ENCODE results near the gene CD96.

The CD96 gene

DNA sequence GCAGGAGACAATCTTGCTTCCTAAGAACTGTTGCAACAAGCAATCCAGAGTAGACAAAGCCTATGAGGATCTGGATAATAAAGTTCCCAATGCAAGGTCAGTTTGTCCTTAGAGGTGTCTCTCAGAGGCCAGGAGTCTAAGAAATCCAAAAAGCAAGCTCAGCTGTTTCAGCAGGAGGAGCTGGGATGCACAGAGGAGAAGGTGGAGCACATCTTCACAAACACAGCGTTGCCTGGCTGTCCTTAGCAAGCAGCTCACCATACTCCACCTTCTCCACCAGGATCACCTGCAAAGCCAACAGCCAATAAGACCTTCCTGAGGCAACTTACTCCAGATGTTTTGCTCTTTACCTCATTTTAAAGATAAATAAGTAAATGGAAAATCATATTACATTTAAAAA, 52.8 kb downstream of the CD96 start:
- no peak for DNase-seq (ENCODE audit: low read depth)

DNA sequence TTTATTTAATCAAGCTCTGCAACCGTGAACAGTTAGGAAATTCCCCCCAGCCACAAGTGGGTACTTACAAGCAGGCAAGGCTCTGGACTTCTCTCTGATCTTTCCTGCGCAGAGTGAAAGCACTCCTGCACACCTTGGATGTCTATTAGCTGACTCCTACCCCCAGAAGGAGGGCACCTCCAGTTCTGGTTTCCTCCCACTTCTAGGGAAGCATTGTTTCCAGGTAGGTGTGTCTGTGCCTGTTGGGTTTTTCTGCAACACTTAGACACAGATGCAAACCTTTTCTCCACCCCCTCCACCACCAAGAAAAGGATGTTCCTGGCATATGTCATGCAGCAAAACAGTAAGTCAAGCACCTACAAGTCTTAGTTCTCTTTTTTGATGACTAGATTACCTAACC, 53.2 kb downstream of the CD96 start, which contains the start of gene ZBED2:
TSS of gene ZBED2 (minus strand) at position 115 of the 400 bp plus-strand sequence. CDS start 1,145 bp downstream, outside the sequence.
- DNase-seq (ENCODE audit: low read depth), result no peak

DNA sequence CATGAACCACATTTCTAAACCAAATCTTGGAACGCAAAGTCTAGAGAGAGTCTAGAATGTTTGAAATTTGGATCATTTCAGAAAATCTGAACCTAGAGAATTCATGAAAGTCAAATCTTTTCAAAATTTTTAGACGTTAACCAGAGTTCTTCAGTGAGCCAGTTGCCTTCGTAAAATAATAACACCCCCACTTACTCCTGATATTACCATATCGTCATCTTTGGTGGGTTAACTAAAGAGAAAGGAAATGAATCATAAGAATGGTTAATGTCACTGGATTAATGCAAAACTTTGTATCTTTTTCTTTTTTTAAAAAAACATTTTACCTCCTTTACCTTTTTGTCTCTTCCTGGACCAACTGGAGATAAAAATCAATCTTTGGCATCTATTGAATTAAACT, 54.3 kb downstream of the CD96 start:
- DNase-seq (ENCODE audit: low read depth), result no peak

DNA sequence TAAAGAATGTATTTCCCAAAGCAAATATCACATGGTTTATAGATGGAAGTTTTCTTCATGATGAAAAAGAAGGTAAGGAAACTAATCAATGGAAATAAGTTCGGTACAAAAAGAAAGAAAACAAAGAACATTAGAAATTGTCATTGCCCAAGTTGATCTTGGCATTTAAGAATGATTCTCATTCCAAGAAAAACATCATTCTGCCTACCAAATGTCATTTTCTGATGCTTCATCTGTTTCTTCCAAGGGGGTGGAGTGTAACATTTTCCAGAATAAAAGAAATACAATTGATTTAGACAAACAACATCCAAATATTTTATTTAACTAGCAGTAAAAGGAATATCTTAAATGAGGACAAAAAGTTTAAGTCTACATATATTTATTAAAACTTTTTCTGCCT, 56.1 kb downstream of the CD96 start:
- DNase-seq (ENCODE audit: low read depth), result no peak

DNA sequence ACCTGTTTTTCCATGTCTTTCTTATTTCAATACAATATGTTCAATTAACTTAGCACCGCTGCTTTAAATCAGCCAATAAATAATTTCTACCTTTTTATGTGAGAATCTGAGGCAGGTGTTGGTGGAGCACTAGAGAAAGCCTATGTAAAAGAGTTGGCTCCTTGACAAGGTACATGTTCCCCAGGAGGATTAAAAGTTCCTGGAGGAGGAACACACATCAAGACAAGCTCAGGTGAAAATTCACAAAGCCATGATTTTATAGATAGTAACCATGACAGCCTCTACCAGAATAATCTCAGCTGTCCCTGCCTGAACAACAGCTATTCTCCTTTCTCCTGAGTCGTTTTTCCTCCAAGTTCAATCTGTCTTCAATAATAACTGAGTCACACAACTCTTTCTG, 56.6 kb downstream of the CD96 start:
- no peak for DNase-seq (ENCODE audit: low read depth)

DNA sequence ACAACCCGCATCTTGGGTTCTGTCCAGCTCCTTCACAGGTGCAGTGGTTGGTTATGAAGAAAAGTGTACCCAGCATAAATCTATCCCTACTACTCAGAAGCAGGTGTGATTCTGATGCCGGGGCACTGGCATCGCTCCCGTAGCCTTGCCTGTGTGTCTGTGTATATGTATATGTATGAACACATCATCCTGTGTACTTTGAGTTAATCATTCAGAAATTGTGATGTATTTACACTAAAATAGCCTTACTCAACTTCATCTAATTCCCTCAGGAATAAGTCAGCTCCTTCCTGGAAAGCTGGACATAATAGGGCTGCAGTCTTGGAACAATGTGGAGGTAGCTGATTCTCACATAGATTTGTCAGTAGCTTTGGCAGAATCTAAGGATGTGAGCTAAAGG, 59.8 kb downstream of the CD96 start:
- DNase-seq (ENCODE audit: low read depth), result no peak

DNA sequence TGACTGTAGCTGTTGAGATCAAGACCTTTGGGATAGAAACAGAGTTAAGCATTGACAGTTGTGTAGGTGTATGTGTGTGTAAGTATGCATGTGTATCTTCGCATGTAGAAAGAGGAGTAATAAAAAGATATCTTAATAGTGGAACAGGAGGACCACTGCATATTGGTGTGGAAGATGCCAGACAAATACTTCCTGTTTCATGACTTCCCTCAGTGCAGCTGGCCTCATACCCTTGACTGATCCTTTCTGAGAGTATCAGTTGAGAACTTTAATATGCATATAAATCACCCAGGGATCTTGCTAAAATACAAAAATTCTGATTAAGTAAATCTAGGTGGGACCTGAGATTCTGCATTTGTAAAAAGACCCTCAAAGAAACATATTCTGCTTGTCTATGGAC, 61.7 kb downstream of the CD96 start:
- no peak for DNase-seq (ENCODE audit: low read depth)

DNA sequence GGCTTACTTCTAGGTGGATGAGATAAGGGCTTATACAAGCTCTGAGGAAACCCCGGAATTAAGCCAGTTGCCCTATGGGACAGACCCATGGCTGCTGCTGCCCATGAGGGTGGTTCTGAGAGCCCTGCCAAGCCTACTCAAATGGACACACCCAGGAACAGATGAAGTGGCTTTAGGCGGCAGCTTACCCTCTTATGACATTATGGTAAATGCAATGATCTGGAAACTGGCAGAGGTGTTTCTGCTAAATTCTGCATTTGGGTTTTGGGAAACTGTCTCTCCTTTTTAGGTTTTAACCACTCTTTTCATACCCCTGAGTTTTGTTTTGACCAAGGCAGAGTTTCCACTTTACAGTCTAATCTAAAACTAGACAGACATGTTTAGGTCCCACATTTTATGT, 62.1 kb downstream of the CD96 start:
- no peak for DNase-seq (ENCODE audit: low read depth)

DNA sequence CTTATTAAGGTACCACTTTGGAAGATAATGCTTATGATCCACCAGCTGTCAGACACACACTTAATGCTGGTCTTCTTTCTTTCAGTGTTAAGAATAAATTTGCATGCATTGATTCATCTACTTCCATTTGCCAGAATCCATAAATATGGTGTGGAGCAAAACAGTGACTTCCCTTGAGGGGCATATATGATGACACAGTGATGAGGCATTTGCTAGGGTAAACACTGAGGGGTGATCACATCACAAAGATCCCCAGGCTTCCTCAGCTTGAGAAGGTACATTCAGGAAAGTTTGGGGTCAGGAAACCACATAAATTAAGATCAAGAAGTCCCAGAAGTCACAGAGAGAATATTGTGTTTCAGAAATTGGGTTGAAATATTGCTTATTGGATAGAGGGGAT, 63.0 kb downstream of the CD96 start:
- no peak for DNase-seq (ENCODE audit: low read depth)

DNA sequence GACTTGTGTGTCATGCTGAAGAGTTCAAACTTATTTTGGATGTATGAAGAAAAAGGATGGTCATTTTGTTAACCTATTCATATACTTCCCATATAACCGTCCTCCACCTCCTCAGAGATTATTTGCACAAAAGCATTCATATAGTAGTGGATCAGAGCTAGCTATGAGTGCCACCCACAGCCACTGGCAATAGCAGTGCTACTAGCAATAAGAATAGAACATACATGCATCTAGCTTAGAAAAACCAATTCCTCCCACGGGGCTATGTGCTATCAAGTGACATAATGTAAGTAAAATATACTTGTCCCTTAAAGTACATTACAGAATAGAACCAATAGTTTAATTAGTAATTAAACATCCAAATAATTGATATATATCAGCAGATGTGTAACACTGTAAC, 63.5 kb downstream of the CD96 start:
- no peak for DNase-seq (ENCODE audit: low read depth)

DNA sequence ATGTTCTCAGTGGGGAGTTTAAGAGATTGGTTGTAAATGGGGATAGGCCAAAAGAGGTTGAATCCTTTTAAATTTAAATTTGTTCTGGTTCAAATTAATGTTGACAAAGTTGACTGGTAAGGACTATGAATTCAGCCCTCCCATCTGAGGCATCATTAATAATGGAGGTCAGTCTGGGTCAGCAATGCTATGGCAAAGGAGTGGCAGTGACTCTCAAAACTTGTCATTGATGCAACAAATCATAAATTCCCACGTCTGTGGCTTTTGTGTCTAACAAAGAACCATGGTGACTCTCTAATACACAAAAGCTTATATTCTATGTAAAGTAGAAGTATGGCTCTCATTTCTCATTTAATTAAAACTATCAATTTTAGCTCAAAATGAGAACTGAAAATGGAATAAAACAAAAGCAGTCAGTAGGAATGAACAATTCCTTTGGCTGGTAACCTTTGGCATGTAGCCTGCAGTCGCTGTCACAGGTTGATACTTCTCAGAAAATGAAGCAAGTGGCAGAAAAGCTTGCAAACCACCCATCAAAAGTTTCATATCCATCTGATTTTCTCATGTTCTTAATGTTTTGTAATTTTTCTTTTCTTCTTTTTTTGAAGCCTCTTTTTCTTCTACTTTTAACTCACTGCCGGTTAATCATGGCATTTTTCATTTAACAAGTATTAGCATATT, 65.4 kb downstream of the CD96 start:
- no peak for DNase-seq (ENCODE audit: low read depth)

DNA sequence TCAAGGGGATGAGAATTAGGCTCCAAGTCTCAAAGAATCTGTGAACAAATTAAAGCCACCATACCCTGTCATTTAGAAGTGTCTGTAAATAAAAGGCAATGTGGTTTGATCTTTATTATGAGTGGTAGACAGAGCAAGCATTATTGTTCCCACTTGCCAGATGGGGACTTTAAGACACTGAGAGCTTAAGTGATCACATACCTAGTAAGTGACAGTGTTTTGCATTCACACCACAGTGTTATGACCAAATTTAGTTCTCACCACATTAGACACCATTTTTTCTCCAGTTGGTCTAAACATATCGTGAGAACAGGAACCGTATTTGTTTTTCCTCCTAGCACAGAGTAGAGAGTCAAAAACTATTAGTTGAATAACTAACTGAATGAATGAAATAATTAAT, 66.4 kb downstream of the CD96 start:
- DNase-seq (ENCODE audit: low read depth), result no peak

DNA sequence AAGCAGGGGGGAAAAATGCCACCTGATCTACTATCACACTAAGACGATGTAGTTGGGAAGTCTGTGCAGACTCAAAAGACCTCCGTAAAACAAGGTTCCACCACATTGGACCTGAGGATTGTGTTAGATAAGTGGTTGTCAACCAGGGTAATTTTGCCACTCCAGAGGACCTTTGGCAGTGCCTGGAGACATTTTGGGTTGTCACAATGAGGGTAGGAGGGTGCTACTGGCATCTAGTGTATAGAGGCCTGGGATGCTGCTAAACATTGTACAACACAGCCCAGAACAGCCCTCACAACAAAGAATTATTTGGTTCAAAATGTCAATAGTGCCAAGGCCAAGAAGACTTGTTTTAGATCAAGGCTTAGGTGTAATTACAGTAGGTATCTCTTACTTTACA, 67.7 kb downstream of the CD96 start:
- no peak for DNase-seq (ENCODE audit: low read depth)

DNA sequence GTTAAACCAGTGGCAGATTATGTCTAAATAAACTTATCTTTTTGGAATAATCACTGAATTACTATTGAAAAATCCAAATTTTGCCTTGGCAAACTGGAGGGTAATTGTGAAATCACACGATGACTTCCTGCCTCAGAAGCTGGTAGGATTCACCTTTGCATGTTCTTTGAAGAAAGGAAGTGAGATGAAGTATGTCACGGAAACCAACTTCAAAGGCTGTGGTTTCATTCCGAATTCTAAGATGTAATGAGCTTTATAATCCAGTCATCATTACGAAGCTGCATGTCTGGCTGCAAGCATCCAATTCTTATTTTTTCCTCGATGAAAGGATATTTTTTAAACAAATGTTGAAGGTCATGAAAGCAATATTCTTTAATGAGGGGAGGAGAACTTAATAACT, 68.2 kb downstream of the CD96 start:
- DNase-seq (ENCODE audit: low read depth), result peak; percentile 35

DNA sequence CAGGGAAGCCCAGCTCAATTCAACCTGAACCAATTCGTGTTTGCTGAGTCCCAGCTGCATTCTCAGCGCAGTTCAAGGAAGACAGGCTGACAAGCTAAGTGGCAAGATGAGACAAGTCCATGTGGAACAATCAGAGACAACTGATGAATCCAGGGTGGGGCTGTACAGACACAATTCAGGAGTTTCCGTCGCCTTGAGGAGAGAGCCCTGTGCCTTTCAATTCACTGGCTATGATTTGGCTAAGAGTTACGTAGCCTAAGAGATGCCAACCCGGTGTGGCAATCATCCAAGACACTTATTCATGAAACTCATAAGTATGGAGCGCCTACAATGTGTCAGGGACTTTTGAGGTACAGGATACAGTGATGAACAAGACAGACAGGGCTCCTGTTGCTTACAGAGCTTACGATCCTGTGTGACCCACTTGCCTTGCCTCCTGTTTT, 68.6 kb downstream of the CD96 start:
- no peak for DNase-seq (ENCODE audit: low read depth)

DNA sequence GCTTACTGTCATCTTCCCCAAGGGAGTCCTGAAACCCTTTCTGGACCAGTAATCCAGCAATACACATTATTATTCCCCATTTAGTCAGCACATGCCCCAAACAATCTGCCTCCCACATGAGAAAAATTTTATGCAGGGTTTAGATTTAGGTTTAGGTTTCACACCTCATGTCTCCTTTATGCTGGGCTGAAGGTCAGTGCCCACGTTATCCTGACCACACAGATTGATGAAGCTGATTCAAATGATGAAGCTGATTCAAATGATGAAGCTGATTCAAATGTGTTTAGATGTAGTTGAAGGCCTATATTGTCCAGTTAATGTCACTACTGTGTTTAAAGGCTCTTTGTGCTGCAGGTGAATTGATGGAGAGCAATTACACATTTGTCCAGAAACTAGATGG, 71.3 kb downstream of the CD96 start:
- no peak for DNase-seq (ENCODE audit: low read depth)

DNA sequence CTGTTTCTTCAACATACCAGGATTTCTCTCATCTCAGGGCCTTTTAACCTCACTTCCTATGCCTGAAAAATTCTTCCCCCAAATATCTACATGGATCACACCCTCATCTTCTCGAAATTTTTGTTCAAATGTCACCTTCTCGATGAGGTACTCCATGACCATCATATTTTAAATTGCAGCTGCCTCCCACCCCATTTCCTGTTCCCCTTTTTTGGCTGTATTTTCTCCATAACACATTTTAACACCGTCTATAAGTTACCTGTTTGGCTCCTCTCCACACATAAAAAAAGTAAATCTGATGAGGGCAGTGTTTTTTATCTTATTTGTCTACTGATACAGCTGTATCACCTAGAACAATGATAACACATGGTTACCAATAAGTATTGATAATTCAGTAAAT, 73.9 kb downstream of the CD96 start:
- DNase-seq (ENCODE audit: low read depth), result no peak

DNA sequence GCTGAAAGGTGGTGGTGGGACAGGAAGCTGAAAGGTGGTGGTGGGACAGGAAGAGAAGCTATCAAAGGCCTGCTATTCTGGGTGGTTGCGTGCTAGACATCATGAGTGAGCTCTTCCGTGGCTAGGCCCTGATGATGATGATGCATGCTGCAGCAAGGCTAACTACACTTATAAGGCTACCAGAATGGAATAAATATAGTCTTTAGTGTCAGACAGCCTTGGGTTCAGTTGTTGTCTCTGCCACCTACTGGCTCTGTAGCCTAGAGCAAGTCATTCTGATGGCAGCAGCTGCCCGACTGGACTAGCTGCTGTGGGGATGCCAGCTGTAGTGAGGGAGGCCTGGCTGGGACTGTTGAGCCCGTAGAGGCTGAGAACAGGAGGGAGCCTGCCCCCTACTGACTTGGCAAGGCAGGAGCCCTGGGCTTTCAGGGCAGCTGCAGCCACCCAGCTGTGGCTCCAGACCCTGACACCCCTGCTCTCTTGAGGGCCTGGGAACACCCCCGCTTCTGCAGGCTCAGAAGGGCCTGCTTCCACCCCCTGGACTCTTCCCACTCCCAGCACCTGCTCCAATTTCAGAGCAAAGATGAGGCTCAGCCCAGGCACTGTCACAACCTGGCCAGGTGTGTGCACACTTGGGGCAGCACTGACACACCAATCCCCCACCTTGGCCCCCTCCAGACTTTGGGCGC, 74.6 kb downstream of the CD96 start:
- peak; percentile 27 for DNase-seq (ENCODE audit: low read depth)

DNA sequence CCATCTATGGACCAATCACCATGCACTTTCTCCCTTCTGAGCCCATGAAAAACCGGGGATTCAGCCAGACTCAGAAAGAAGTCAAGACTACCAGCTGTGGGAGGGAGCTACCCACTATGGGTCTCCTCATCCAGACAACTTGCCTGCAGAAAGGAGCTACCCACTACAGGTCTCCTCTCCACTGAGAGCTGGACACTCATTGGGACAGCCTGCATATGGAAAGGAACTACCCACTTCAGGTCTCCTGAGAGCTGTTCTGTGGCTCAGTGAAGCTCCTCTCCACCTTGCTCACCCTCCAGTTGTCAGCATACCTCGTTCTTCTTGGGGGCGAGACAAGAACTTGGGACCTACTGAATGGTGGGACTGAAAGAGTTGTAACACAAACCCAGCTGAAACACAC, 75.4 kb downstream of the CD96 start:
- DNase-seq (ENCODE audit: low read depth), result no peak

DNA sequence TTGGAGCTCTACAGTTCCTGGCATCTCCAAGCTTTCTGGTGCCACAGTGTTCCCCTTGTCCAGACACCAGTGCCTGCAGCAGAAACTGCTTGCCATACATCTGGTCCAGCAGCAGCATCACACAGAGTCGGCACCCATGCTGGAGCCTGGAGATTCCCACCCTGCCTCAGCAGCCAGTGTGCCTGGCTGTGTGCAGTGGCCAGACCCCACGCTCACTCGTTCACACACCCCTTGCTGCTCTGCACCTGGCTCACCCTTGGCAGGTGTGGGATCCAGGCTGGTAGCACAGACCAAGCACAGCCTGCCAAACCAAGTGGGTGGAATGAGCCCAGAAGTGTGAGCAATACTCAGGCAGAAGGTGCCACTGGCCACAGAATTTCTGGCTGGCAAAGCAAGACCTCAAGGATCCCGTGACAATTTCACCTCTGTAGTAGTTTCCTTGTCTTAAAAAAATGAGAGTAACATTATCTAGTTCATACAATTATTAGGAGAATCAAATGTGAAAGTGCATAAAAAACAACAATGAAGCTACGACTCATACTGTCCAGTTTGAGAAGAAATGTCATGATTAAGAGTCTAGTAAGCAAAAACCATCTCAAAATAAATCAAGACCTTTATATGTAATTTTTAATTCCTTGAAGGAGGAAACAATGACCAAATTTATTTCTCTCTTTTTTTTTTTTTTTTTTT, 76.1 kb downstream of the CD96 start:
- no peak for DNase-seq (ENCODE audit: low read depth)

DNA sequence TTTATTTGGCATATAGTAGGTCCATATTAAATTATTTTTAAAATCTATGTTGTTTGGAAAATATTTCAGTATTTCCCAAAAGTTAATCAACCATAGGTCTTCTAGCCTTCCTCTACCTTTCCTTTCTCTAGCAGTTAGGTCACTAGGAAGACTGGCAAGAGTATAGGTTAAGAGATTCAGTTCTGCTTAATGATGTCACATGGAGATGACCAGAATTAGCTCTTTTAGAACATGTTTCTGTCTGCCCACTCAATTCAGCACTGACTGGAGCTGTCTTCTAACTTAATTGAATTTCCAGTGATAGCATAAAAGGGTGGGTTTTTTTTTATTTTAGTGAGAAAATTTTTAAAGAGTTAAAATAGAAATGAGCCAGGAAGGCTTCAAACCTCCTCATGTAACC, 76.9 kb downstream of the CD96 start:
- DNase-seq (ENCODE audit: low read depth), result no peak

DNA sequence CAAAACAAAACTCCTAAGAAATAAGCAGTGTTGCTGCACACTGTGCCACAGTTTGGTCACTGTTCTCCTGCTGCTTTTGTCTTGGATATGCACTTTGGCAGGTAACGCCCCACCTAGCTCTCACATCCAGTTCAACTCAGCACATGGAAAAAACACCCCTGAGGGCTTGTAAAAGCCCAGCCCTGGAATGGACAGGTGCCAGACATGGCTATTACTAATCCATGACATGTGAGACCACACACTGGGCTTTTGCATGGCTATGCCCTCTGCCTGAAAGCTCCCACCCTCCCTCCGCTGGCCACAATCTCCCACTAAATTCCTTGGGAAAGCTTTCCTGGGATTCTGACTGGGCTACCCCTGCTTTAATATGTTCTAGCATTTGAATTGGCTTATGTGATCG, 77.8 kb downstream of the CD96 start:
- DNase-seq (ENCODE audit: low read depth), result no peak

DNA sequence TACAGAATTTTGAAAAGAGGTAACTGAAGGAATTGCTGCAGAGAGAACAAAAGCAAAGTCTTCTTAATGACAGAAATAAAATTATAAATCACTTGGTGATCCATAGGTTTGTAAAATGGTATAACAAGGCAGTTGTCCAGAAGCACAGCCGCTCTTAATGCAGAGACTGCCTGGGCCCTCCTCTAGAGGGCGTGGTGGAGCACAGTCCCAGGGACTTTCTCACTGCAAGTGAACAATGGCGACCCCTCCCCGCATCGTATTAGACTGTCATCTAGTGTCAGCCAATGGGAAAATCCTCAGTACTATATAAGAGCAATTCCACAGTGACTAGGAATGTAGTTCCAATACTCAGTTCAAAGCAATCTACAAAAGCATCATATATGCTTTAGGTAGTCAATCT, 79.5 kb downstream of the CD96 start:
- DNase-seq (ENCODE audit: low read depth), result no peak
